NCI-H446 (cell line): Measurements from ENCODE around the gene ZNF750.

ENCODE experiments used
- DNase-seq, 2 experiments: peaks; one replicate each; lab custom pipeline; 2025; lab: John Stamatoyannopoulos, UW

Gene ZNF750

GRCh38 chr17:82835122-82835521 lies 4.7 kb downstream of the ZNF750 start:
- no peak for DNase-seq

- DNase-seq, result no peak
These were observed 6.8 kb downstream of the ZNF750 start for GRCh38 chr17:82832881-82833475.

GRCh38 chr17:82832411-82832810 lies 7.4 kb downstream of the ZNF750 start:
- no peak for DNase-seq

GRCh38 chr17:82831818-82832200 lies 8.0 kb downstream of the ZNF750 start:
- DNase-seq, result no peak

GRCh38 chr17:82831041-82831817 lies 8.6 kb downstream of the ZNF750 start:
- DNase-seq, result no peak

GRCh38 chr17:82830249-82830661 lies 9.6 kb downstream of the ZNF750 start:
- DNase-seq, result peak in 1 of 2 experiments; percentile 33

GRCh38 chr17:82828875-82829487 lies 10.8 kb downstream of the ZNF750 start:
- no peak for DNase-seq

- no peak for DNase-seq
These were observed 12.9 kb downstream of the ZNF750 start for GRCh38 chr17:82826956-82827355.

GRCh38 chr17:82826211-82826610 lies 13.6 kb downstream of the ZNF750 start:
- DNase-seq, result no peak

GRCh38 chr17:82825540-82826124 lies 14.2 kb downstream of the ZNF750 start:
- no peak for DNase-seq

- DNase-seq, result no peak
These were observed 16.8 kb downstream of the ZNF750 start for GRCh38 chr17:82823004-82823403.

GRCh38 chr17:82822281-82822680 lies 17.5 kb downstream of the ZNF750 start:
- no peak for DNase-seq

GRCh38 chr17:82821554-82821953 lies 18.3 kb downstream of the ZNF750 start:
- no peak for DNase-seq

GRCh38 chr17:82820278-82821251 lies 19.3 kb downstream of the ZNF750 start:
- DNase-seq, result no peak

GRCh38 chr17:82817947-82818346 lies 21.9 kb downstream of the ZNF750 start:
- no peak for DNase-seq

GRCh38 chr17:82816358-82816757 lies 23.5 kb downstream of the ZNF750 start:
- no peak for DNase-seq

GRCh38 chr17:82815790-82816305 lies 24.0 kb downstream of the ZNF750 start:
- no peak for DNase-seq

- DNase-seq, result no peak
These were observed 24.5 kb downstream of the ZNF750 start for GRCh38 chr17:82815354-82815753.

- DNase-seq, result no peak
These were observed 25.0 kb downstream of the ZNF750 start for GRCh38 chr17:82814834-82815233.

GRCh38 chr17:82813299-82814051 lies 26.3 kb downstream of the ZNF750 start:
- DNase-seq, result no peak

- DNase-seq, result no peak
These were observed 27.2 kb downstream of the ZNF750 start for GRCh38 chr17:82812601-82813000.
